GM12892 (cell line): ENCODE results near the gene OTP.

Experiments used
- DNase-seq: peaks from one replicate; pipeline ENCODE4 v3.0.0; 2011; ENCODE audit not compliant: insufficient read length
- FAIRE-seq: peaks from 2 replicates; lab custom pipeline; 2011; peaks lifted over from hg19 to GRCh38; lab: Jason Lieb, UNC
- POLR2A ChIP-seq: IDR thresholded peaks from 2 replicates; pipeline ENCODE4 v1.6.1; 2011; ENCODE audit warnings: low read depth, low read length, control low read depth
- POLR2AphosphoS5 ChIP-seq: IDR thresholded peaks from 2 replicates; pipeline ENCODE4 v1.6.1; 2011; ENCODE audit warnings: low read depth, low read length, control low read depth
- TAF1 ChIP-seq: IDR thresholded peaks from 2 replicates; pipeline ENCODE4 v1.6.1; 2011; ENCODE audit warnings: low read depth, mild to moderate bottlenecking, control low read depth, low read length, borderline replicate concordance

The OTP gene

GRCh38 chr5:77645158-77645994 lies 6.9 kb upstream of the OTP start:
- DNase-seq (peak; percentile 84), FAIRE-seq (no peak)
- no peak for TF ChIP-seq POLR2AphosphoS5
- no peak for TF ChIP-seq POLR2A
- TF ChIP-seq TAF1 = no peak

GRCh38 chr5:77644371-77645157 lies 6.1 kb upstream of the OTP start:
- no peak for FAIRE-seq
- TF ChIP-seq POLR2A (no peak), TAF1 (no peak), POLR2AphosphoS5 (no peak)
- no peak for DNase-seq

GRCh38 chr5:77643654-77644370 lies 5.3 kb upstream of the OTP start:
- DNase-seq (no peak), FAIRE-seq (no peak)
- TF ChIP-seq TAF1 = no peak
- no peak for TF ChIP-seq POLR2A
- no peak for TF ChIP-seq POLR2AphosphoS5

DNA sequence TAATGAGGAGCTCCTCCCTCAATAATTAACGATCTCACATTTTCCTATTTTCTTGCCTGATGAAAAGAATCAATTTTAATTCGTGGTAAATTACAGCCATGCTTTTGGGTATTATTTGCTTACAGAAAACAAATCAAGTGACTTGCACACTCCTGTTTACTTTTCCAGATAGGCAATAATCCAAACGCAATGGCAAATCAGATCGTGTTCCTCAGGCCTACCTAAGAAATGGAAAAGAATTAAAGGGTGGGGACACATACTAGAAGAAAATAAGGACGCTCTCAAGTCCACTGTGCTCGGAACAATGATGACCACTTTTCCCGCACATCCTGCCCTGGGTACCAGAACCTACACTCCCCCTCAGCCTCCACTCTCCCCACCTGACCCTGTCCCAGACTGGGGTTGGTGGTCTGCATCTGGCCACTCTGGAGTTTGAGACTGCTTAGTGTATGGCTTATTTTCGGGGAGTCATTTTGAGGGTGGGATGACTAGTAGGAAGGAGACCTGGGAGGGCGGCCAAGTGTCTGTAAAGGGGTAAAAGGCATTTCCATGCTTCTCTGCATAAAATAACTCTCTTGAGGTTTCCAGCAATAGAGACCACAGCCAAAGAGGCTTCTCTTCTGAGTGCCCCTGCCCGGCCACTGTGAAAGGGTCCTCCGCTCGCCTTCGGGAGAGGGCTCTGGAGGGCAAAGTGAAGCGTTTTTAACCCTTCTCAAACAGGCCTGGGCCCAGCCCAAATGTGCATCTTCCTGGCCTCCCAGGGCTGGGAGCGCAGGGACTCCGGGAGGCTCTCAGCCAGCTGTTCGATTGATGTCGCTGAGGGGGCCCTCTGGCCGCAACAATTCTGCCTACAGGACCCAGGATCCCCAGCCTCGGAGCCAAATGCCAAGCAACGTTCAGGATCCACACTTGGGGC lies 4.5 kb upstream of the OTP start:
- FAIRE-seq (peak; percentile 38), DNase-seq (no peak)
- TF ChIP-seq TAF1 (no peak), POLR2A (no peak), POLR2AphosphoS5 (no peak)

DNA sequence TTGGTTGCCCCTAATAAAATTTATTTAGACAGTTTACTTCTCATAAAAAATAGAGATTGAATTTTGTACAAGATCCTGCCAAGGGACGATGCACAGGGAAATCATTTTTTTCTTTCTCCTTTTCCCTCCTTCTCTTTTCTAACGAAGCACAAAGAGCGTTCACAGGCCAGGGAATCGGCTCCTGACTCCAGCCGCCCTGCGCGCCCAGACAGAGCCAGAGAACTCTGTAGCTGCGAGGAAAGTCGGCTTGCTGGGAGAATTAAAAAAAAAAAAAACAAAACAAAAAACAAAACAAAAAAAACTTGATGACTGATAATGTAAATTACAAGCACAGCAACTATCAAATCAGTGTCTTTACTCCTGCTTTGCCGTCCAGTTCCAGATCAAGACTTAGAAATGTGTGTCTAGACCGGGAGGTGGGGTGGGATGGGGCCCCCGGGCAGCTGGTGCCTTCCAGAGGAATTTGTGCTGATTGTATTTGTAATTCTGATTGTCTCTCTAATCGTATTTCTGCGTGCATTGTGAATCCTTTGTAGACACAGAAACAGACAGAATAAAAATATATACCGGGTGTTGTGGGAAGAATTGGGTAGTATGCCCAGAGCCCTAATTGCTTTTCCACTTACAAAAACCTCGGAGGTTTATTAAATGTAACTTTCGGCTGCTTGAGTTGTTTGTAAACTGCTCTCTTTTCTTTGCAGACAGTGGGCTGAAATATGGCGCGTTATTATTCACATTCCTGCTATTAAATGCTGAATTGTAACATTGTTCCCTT lies 3.6 kb upstream of the OTP start:
- no peak for FAIRE-seq

GRCh38 chr5:77641397-77641943 lies 3.0 kb upstream of the OTP start:
- DNase-seq (no peak), FAIRE-seq (no peak)
- TF ChIP-seq POLR2AphosphoS5 (no peak), TAF1 (no peak), POLR2A (no peak)

More for the DNA sequence above, 3.6 kb upstream of the OTP start:
- TF ChIP-seq TAF1 = no peak
- TF ChIP-seq POLR2A = no peak
- TF ChIP-seq POLR2AphosphoS5 = no peak
- DNase-seq = no peak

GRCh38 chr5:77640589-77641396 lies 2.3 kb upstream of the OTP start:
- FAIRE-seq = no peak
- no peak for DNase-seq
- TF ChIP-seq POLR2AphosphoS5 (no peak), TAF1 (no peak), POLR2A (no peak)

GRCh38 chr5:77638763-77639671 lies 504 bp upstream of the OTP start:
- no peak for DNase-seq
- FAIRE-seq = no peak

More at GRCh38 chr5:77638763-77639671, 504 bp upstream of the OTP start:
- no peak for TF ChIP-seq POLR2AphosphoS5
- no peak for TF ChIP-seq POLR2A
- TF ChIP-seq TAF1 = no peak
